ENCODE data around the gene TXN. TPM values are rescaled to one million over a fixed set of nuclear protein-coding genes. Genes with fewer than 3 reads are reported as not detected.

The TXN gene
- 446 and 476 TPM in 2 replicates for total RNA-seq (2022)
- Bru-seq, nascent RNA, result percentile 98 among the genes with signal in this experiment
- percentile 92 among the genes with signal in this experiment for BruChase-seq, experiment 1, labeled RNA remaining after a 2-hour chase
- percentile 95 among the genes with signal in this experiment for BruChase-seq, experiment 2, labeled RNA remaining after a 6-hour chase
- long read RNA-seq, transcript TXN-202 (5 exons, 869 nt), result major isoform, 504 of 544 reads
- long read RNA-seq, partial matches to known transcripts, result 35 of 544 reads
- long read RNA-seq, other reads (novel, unspliced or antisense), result 4 of 544 reads

GRCh38 chr9:110256380-110257096 is at the start of gene TXN:
Gene TXN, minus strand, starts transcription at chr9:110256507. Its CDS starts 72 bp downstream, at chr9:110256435.
- peak; percentile 88 to 90 for DNase-seq
- Mint-ChIP-seq H3K4me3 (ENCODE audit: unreplicated experiment) (peak within 1 kb of the TSS; percentile 98), H3K36me3 (ENCODE audit: insufficient read depth, unreplicated experiment) (peaks cover 41% of the 10 kb centered on the region), H3K4me1 (ENCODE audit: low read depth, unreplicated experiment) (peaks cover 26% of the 10 kb centered on the region), H3K27me3 (ENCODE audit: insufficient read depth, unreplicated experiment) (no peaks in the 10 kb centered on the region), H3K27ac (ENCODE audit: unreplicated experiment) (peak within 1 kb of the TSS; percentile 99), H3K9me3 (ENCODE audit: unreplicated experiment) (no peaks in the 10 kb centered on the region)
- Histone ChIP-seq H3K36me3 (ENCODE audit: control insufficient read depth, insufficient read depth, low read length) (no peaks in the 10 kb centered on the region), H3K4me3 (ENCODE audit: low read depth, low read length) (peak within 1 kb of the TSS; percentile 96), H3K9me3 (no peaks in the 10 kb centered on the region), H3K27me3 (replicated peaks; ENCODE audit: control insufficient read depth, insufficient read depth, low read length) (no peaks in the 10 kb centered on the region), H3K4me1 (peaks cover 39% of the 10 kb centered on the region)
- TF ChIP-seq, protein P1, sequence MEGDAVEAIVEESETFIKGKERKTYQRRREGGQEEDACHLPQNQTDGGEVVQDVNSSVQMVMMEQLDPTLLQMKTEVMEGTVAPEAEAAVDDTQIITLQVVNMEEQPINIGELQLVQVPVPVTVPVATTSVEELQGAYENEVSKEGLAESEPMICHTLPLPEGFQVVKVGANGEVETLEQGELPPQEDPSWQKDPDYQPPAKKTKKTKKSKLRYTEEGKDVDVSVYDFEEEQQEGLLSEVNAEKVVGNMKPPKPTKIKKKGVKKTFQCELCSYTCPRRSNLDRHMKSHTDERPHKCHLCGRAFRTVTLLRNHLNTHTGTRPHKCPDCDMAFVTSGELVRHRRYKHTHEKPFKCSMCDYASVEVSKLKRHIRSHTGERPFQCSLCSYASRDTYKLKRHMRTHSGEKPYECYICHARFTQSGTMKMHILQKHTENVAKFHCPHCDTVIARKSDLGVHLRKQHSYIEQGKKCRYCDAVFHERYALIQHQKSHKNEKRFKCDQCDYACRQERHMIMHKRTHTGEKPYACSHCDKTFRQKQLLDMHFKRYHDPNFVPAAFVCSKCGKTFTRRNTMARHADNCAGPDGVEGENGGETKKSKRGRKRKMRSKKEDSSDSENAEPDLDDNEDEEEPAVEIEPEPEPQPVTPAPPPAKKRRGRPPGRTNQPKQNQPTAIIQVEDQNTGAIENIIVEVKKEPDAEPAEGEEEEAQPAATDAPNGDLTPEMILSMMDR (IDR thresholded peaks at IDR 0.05; ENCODE audit: insufficient read depth in 1 of 2, low read depth in 1 of 2, low read length in 1 of 2, severe bottlenecking in 1 of 2, unreplicated experiment in 1 of 2), result no peak
- intact Hi-C loops (cut with micrococcal nuclease; ENCODE audit: unreplicated experiment), result loop anchor here (1.0 to 5.0 kb wide), 5 partner anchors 21 to 86 kb away; no protein-coding TSS in a partner anchor
- ChIA-PET POLR2A (interaction anchor here (0.5 to 1.2 kb wide), 18 partner anchors 13 to 1028 kb away, joined by 3 to 20 read pairs (median 5); no protein-coding TSS in a partner anchor), CTCF (interaction anchor here (0.6 to 1.2 kb wide), 4 partner anchors 38 to 73 kb away, joined by 4 to 12 read pairs (median 6); no protein-coding TSS in a partner anchor)
- no TSS peak for BruUV-seq (replicated peaks)

DNA sequence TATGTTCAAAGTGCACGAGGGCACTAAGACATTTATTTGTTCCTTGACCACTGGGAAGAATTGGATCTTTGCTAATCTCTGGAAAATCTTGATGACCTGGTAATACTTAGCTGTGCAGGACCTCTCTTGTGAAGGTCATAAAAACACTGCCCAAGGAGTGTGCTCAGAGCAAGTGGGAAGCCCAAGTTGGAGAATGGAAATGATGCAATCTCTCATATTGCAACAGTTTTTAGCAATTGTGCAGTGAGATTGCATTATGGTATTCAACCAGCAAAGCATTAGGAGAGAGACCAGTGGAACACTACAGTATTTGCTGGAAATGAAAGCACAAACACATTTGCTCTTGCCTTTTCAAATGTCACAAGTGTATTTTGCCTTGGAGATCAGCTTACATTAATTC is 46.8 kb upstream of the TXN start:
- no peak overlapping the region for H3K4me3 Mint-ChIP-seq (ENCODE audit: unreplicated experiment)
- peak in 1 of 2 experiments; percentile 36 for DNase-seq
- intact Hi-C loops (cut with micrococcal nuclease; ENCODE audit: unreplicated experiment), result no loop called here
- ChIA-PET CTCF (no interaction called here), POLR2A (no interaction called here)
- BruUV-seq (replicated peaks), result no TSS peak
- H3K27me3 Mint-ChIP-seq (ENCODE audit: insufficient read depth, unreplicated experiment), result no peaks in the 10 kb centered on the region
- Histone ChIP-seq H3K4me3 (ENCODE audit: low read depth, low read length) (no peak overlapping the region), H3K9me3 (no peaks in the 10 kb centered on the region), H3K4me1 (peaks cover 30% of the 10 kb centered on the region), H3K36me3 (ENCODE audit: control insufficient read depth, insufficient read depth, low read length) (no peaks in the 10 kb centered on the region), H3K27me3 (replicated peaks; ENCODE audit: control insufficient read depth, insufficient read depth, low read length) (no peaks in the 10 kb centered on the region)
- H3K9me3 Mint-ChIP-seq (ENCODE audit: unreplicated experiment), result peaks cover 9% of the 10 kb centered on the region
- H3K27ac Mint-ChIP-seq (ENCODE audit: unreplicated experiment), result peak overlapping the region; percentile 5
- TF ChIP-seq, protein P1 (IDR thresholded peaks at IDR 0.05; ENCODE audit: insufficient read depth in 1 of 2, low read depth in 1 of 2, low read length in 1 of 2, severe bottlenecking in 1 of 2, unreplicated experiment in 1 of 2), result no peak
- peaks cover 13% of the 10 kb centered on the region for H3K36me3 Mint-ChIP-seq (ENCODE audit: insufficient read depth, unreplicated experiment)
- H3K4me1 Mint-ChIP-seq (ENCODE audit: low read depth, unreplicated experiment), result peaks cover 38% of the 10 kb centered on the region

GRCh38 chr9:110298043-110298605 is 41.8 kb upstream of the TXN start:
- Mint-ChIP-seq H3K36me3 (ENCODE audit: insufficient read depth, unreplicated experiment) (peaks cover 13% of the 10 kb centered on the region), H3K9me3 (ENCODE audit: unreplicated experiment) (peaks cover 11% of the 10 kb centered on the region), H3K4me1 (ENCODE audit: low read depth, unreplicated experiment) (peaks cover 21% of the 10 kb centered on the region), H3K4me3 (ENCODE audit: unreplicated experiment) (peak overlapping the region; percentile 45), H3K27me3 (ENCODE audit: insufficient read depth, unreplicated experiment) (no peaks in the 10 kb centered on the region), H3K27ac (ENCODE audit: unreplicated experiment) (peak overlapping the region; percentile 54)
- H3K4me1 ChIP-seq, result peaks cover 24% of the 10 kb centered on the region
- H3K4me3 ChIP-seq (ENCODE audit: low read depth, low read length), result no peak overlapping the region
- CTCF ChIA-PET, result interaction anchor here (0.6 to 1.6 kb wide), 8 partner anchors 9 to 848 kb away, joined by 3 to 6 read pairs (median 3); no protein-coding TSS in a partner anchor
- TF ChIP-seq, protein P1 (IDR thresholded peaks at IDR 0.05; ENCODE audit: insufficient read depth in 1 of 2, low read depth in 1 of 2, low read length in 1 of 2, severe bottlenecking in 1 of 2, unreplicated experiment in 1 of 2), result no peak
- BruUV-seq (replicated peaks), result no TSS peak
- no peaks in the 10 kb centered on the region for H3K9me3 ChIP-seq
- POLR2A ChIA-PET, result interaction anchor here (0.5 to 1.4 kb wide), 2 partner anchors 42 to 1119 kb away, joined by 3 to 19 read pairs; partner anchors contain the start of gene TXN
- intact Hi-C loops (cut with micrococcal nuclease; ENCODE audit: unreplicated experiment), result loop anchor here (1.0 to 2.0 kb wide), 5 partner anchors 9 to 78 kb away; no protein-coding TSS in a partner anchor
- no peaks in the 10 kb centered on the region for H3K27me3 ChIP-seq (replicated peaks; ENCODE audit: control insufficient read depth, insufficient read depth, low read length)
- H3K36me3 ChIP-seq (ENCODE audit: control insufficient read depth, insufficient read depth, low read length), result no peaks in the 10 kb centered on the region
- peak; percentile 74 to 76 for DNase-seq

Measured in Caco-2 (cell line).